HG03460 (cell line): ENCODE data around the gene SDK2.
"Not testable (repeated sequence)": the region's sequence is repeated elsewhere in the genome, so short reads cannot be mapped to it uniquely, and the experiment has no call there.

ENCODE experiments used
- ATAC-seq: cut with Tn5 transposase; IDR thresholded peaks from one replicate; pipeline ENCODE4 v1.9.1; 2021; ENCODE audit not compliant: unreplicated experiment

The SDK2 gene

DNA sequence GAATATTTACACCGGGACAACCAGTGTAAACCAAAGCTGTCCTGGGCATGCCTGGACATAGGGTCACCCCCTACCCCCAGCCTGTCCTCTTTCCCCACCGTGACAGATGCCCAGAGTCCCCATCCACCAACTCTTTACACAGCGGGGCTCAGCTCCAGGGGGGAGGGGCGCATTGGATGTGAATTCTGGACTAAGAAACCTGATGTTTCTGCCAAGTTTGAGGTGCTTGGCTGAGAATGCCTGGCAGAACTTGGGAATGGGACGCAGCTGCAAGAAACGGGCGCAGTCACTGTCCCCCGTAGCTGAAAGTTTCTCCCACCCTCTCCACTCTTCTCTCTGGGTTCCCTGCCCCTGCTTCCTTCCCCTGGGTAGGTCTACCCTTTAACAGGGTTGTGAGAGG is 264.4 kb downstream of the SDK2 start:
- ATAC-seq = no peak

DNA sequence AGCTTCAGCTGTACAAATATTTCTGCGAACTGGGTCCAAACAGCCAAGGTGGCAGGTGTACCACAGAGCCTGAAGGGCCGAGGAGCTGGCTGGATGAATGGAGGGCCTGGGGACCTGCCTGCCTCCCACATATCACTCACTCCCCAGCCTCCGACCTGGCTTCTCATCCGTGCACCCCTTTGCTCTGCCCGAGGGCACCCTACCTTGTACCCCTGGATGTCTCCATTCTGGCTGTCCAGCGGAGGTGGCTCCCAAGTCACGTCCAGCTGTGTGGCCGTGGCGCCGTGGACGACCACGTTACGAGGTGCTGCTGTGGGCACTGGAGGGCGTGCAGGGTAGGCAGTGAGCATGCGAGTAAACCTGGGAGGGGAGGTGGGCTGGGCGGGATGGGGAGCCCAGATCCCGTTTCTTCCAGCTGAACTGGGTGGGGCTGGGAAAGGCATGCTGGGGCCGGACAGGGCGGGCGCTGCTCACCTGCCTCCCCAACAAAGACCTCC is 265.2 kb downstream of the SDK2 start:
- no peak for ATAC-seq

DNA sequence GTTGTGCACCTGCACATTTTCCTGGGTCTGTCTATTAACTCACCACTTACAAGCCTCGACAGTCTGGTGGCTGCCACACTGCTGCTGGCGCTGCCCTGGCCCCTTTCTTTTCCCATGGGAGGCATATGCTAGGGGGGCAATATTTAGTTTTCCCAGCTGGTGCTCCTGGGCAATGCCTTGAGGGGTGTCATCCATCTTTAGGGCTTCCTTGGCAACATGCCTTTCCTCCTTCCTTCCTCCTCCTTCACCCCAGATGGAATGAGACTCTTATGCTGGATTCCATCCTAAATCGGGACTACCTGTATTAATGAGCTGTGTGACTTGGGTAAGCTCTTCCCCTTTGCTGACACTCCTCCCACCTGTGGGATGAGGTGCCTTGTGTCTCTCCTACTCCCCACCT is 267.6 kb downstream of the SDK2 start:
- ATAC-seq = no peak

DNA sequence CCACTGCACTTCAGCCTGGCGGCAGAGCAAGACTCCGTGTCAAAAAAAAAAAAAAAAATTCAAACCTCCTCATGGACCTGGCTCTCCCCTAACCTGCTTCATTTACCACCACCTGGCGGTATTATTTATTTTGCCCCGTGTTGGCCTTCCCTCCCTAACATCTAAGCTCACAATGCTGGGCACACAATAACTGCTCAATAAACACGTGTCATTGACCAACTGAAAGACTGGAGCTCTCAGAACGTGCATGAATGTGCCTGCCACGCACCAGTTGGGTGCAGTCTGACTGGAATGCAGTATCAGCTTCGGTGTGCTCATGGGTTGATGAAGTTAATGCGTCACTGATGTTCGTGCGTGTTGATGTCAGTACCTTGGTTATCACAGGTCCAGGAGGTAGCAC is 268.1 kb downstream of the SDK2 start:
- ATAC-seq = no peak

DNA sequence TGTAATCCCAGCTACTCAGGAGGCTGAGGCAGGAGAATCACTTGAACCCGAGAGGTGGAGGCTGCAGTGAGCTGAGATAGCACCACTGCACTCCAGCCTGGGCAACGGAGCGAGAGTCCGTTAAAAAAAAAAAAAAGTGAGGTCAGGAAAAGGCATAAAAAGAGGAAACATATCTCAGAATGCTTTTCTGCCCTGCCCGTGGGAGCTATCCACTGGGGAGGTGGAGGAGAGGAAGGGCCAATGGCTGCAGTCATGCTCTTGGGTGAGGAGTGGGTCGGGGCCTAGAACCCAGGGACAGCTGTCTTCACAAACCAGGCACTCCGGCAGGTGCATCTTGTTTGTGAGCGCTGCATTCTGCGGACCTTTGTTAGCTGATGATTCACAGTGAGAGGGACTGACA is 272.4 kb downstream of the SDK2 start:
- no peak for ATAC-seq

DNA sequence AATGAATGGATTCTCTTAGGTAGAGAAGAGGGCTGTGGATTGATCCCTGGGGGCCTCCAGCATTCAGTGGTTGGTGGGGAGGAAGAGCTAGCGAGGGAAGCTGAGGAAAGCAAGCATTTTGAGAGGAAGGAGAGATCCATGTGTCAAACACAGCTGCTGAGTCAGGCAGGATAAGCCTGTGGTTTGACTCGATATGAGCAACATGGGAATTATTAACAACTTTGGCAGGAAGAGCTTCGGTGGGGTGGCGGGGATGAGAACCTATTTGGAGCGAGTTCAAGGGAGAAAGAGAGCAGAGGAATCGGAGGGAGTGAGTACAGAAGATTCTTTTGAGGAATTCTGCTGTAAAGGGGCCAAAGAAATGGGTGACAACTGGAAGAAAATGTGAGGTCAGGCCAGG is 273.0 kb downstream of the SDK2 start:
- ATAC-seq = no peak

DNA sequence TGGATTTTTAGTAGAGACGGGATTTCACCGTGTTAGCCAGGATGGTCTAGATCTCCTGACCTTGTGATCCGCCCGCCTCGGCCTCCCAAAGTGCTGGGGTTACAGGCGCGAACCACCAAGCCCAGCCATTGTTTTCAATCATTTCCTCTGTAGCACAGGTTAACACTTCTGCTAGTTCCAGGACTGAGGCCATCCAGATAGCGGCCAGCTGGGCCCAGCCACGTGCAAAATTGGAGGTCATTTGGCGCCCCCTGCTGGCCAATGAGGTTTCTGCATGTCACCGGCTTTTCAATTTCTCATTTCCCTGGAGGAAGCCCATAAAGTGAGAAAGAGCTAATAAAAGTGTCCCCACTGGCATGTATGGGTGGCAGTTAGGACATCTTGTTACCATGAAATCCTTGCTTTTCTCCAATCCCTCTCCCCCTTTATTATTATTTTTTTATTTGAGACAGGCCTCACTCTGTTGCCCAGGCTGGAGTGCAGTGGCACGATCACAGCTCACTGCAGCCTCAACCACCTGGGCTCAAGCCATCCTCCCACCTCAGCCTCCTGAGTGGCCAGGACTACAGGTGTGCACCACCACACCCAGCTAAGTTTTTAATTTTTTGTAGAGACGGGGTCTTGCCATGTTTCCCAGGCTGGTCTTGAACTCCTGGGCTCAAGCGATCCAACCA is 274.3 kb downstream of the SDK2 start:
- ATAC-seq = not testable (repeated sequence)

DNA sequence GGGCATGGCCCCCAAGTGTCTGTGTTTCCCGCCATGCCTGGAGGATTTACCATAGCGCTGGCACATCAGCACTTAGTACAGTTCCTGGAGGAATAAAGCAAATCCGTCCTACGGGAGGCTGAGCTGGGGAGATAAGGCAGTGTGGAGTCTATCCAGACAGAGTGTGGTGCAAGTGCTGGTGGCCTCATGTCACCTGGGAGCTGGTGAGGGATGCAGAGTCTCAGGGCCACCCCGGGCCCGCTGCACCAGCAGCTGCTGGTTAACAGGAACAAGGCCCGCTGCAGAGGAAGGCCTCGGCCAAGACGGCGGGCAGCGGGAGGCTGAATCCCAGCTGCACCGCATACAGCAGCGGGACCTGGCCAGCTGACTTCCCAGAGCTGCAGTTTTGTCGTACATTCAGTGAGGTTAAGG is 275.1 kb downstream of the SDK2 start:
- ATAC-seq = no peak

DNA sequence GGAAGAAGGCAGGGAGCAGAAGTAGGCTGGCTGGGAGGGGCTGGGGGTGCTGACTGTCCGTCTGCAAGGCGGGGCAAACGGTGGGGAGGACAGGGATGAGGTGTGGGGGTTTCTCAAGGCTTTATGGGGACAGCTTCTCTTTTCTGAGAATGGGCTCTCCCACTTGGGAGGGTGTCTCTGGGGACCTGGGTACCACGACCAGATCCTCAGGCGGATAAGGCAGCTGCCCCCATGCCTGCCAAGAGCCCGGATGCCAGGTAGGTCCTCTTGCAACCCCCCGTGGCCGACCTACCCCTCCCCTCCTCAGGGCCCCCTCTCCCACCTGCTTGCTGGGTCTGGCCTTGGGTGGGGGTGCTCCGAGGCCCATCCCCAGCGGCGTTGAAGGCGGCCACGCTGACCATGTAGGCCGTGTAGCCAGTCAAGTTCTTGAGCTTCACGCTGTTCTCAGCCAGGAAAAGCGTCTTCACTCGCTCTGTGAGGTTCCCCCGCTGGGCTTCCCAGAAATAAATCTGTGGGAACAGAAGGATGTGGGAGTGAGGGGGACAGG is 276.1 kb downstream of the SDK2 start:
- ATAC-seq = no peak

DNA sequence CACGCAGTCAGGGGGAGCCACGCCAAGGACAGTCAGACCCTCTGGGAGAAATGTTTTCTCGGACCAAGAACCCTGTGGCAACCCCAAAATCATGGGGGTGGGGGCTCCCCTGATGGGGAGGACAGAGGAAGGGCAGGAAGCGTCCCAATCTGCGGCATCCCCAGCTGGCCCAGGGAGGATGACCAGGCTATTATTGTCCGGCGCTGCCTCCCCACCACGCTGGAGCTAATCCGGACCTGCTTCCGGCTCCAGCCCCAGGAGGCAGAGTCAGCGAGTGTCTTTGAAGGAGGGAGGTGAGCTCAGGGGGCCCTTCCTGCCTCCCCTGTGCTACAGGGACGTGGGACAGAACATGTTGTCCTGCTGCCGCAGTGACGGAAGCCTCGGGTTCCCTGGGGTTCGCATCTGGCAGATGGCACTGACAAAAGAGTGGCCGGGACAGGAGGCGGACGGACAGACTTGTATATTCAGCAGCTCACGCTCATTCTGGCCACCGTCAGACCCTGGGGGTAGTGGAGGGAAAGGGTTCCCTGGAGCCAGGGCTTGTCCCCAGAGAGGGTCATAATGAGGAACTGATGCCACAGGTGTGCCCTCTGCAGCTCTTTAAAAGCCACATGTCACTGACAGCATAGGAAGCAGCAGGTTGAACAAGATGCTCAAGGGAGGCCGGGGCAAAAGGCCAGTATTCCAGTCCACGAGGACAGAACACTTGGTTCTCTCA is 278.2 kb downstream of the SDK2 start:
- no peak for ATAC-seq

DNA sequence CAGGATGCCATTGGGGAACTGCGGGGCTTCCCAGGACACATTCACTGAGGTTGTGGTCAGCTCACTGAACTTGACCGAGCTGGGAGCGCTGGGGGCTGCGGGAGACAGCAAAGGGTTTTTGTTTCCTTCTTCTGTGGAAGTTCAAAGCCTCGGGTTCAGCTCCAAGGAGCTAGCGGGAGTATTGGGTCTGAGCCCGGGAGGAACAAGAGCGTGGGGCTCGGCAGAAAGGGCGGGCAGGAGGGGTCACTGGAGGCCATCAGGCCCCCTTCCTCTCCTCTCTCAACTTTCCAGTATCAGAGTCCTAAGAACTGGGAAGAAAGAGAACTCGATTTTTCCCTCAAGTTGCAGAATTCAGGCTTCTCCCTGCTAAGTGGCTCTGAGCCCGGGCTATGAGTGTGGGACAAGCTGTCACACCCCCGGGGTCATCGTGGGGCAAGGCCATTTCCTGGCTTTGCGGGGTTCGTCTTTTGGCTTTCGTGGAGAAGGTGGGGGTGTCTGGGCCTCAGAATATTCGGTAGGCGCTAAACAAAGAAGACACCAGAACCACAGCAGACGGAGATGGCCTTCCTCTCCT is 278.9 kb downstream of the SDK2 start:
- no peak for ATAC-seq

DNA sequence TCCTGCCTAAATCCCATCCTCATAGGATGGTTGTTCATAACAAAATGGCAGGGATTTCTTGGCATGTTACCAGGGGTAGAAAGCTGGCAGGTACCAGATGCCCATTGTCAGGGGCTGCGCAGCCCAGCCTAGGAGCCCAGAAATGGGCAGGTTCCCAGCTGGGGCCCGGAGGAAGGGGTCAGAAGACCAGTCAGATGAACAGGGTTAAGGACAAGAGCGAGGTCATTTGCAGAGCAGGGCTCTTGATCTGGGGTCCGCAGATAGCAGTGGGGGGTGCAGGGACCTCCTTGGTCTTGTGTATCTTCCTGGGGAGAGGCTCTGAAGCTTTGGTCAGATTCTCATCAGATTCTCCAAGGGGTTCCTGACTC is 280.1 kb downstream of the SDK2 start:
- ATAC-seq = no peak

DNA sequence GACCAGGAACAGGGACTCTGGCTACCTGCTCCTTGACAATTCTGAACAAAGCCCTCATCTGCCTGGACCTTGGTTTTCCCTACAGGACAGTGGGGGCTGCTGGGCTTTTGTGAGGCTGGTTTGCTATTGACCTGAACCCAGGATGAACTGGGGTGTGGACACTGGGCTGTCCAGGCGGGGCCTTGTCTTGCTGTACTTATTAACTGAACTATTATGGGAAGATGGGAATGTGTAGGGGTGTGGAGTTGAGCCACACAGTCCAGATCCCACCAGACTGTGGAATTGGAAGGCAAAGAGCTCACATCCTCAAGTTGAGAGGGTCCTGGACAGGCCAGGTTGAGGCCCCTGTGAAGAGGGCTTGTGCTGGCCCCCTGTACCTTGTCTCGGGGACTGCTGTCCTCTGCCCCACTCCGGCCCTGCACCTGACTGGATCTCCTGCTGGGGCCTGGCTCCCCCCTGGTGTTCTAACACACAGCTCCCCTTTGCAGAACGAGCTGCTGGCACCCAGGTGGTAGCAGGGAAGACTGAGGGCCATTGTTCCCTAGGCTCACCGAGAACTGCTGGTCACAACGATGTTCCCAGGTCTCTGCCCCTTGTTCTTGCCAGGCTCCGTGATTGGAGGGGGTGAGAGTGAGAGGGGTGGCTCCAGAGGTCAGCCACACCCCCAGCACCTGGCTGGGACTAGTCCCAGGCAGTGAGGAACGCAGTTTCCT is 280.6 kb downstream of the SDK2 start:
- no peak for ATAC-seq

DNA sequence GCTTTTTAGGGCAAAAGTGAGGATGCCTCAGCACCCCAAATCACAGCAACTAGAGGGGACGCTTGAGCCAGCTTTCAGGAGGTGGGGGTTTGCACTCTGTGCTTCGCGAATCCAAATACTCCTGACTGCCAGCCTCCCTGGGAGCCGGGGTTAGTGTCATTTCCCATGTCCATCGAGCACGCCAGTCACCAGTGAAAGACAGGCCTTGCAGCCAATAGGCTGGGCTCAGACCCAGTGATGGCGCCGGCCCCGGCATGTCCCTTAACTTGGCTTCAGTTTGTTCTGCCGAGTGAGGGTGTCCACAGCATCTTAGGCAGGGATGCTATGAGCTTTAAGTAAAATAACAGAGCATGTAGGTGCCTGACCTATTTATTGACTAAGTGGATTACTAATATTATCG is 281.5 kb downstream of the SDK2 start:
- ATAC-seq = no peak

DNA sequence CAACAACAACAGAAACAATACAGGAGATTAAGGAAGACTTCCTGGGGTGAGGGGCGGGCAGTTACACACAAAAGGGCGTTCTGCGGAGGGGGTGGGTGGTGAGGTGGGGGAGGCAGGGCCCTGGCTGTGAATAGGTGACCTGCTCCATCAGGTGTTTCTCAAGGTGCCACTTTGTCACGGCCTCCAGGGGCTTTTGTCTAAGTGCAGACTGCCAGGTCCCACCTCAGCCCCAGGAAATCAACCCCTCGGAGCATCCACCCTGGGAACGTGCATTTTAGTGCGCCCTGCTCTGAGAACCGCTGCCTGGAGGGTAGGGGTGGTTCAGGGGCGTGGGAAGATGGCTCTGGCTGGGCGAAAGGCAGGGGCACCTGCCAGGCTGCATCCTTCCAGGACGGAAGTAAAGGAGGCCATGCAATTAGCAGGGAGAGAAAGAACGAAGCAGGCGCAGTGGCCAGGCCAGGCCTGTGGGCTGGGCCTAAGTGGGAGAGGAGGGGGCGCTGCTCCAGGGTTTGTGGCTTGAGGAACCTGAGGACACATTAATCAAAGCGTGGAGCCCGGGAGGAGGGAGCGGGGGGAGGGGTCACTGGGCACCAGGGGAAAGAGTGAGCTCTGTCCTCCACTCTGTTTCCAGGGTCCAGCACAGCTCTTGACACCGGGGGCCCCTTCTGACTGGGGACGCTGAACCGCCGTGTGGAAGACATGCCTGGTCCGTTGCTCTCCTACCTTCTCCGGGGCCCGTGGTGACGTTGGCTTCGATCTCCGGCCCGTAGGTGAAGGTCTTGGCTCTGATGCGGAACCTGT is 283.1 kb downstream of the SDK2 start:
- ATAC-seq = no peak

DNA sequence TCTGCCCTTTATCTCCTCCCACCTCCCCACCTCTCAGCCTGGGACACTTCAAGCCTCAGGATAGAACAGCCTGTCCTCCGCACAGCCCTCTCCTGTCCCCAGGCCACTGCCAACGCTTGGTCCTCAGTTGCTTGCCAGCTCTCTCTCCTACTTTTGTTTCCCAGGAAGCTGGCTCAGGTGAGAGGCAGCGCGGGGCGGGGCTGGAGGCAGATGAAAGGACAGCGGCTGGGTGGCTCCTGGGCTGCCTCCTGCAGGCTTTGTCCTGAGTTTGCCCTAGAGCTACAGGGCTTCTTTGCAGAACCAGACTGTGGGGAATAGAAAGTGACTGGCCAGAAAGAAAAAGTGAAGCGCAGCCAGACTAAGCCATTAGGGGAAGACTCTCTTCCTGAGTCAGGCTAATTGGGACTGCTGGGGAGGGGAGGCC is 284.2 kb downstream of the SDK2 start:
- no peak for ATAC-seq

DNA sequence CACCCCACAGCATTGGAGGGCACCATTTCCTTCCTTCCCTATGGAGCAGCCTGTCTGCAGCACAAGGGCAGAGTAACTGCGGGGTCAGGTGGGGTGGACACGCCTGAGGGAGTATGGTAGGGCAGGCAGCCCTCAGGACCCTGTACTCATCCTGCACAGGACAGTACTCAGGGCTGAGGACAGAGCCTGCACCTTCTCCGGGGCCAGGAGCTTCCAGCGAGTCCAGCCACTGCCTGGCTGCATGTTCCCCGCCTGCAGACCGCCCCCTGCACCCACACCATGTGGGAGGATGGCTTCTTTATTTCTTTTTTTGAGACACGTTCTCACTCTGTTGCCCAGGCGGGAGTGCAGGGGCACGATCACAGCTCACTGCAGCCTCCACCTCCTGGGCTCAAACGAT is 284.9 kb downstream of the SDK2 start:
- ATAC-seq = no peak

DNA sequence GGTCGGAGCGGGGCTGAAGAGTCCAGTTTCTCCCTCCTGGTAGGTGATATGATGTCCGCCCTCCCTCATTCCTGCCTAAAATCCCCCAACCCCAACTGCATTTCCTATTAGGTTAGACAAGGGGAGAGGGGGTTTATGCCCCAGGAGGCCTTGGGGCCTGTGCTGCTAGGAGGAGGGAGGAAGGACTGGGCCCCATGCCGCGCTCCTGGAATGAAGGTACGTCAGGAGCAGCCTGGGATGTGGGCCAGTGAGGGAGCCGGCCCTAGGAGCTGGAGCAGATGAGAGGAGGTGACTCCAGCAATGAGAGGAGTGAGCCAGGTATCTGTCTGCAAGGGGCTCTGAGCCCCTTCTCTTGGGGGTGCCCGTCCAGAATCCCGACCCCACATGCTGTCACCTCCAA is 285.6 kb downstream of the SDK2 start:
- no peak for ATAC-seq

DNA sequence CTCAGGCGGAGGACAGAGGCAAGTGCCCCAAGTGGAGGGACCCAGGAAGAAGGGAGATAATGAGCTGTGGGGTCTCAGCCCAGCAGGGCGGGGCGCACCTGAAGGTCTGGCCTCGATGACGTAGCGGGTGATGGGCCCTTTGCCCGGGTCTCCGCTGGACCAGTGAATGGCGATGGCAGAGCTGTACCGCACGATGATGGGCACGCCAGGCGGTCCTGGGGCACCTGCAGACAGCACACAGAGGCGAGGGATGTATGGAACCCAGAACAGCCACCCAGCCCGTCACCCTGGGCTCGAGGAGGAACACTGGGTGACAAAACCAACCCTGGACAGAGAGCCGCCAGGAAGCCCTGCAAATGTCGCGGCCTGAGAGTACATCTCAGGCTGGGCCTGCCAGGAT is 286.3 kb downstream of the SDK2 start:
- no peak for ATAC-seq

DNA sequence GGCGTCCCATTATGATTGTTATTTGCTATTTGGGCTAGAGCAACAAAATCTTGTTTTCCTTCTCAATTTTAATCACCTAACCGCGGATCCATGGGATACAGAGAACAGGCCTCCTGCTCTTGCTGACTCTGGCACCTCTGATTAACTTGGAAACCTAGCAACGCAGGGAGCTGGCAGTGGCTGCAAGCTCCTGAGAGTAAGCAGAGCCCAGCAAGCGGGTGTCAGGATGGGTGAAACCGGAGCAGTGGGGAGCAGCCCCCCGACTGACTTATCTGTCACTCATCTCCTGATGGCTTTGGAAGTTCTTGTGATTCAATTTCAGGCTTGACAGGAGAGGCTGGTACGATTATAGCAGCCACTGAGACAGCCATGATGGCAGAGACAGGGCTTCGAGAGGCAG is 286.9 kb downstream of the SDK2 start:
- no peak for ATAC-seq
